Transverse colon (tissue), 4 donors: ENCODE measurements around the gene CDH7. TPM values are rescaled to one million over a fixed set of nuclear protein-coding genes. Genes with fewer than 3 reads are reported as not detected.
A peak's percentile ranks its signal among the peaks of the same experiment; 100 is the strongest.

ENCODE experiments used
- DNase-seq: peaks from one replicate; pipeline ENCODE4 v3.0.0-alpha.2; 2019
- H3K27ac ChIP-seq, 4 donors: fragments of 200-600 bp; sonication (generic); 2 replicates each; pipeline ENCODE4 v1.5.1; 2016 to 2018; ENCODE audit warnings: inconsistent platforms in 4 of 4
- H3K27me3 ChIP-seq: fragments of 200-600 bp; sonication (generic); 2 replicates; pipeline ENCODE4 v1.5.1; 2017; ENCODE audit warnings: inconsistent platforms
- H3K36me3 ChIP-seq, 4 donors: fragments of 200-600 bp; sonication (generic); 2 replicates each; pipeline ENCODE4 v1.5.1; 2017 to 2019; ENCODE audit warnings: inconsistent platforms in 4 of 4
- H3K4me1 ChIP-seq, 4 donors: fragments of 200-600 bp; sonication (generic); 2 replicates each; pipeline ENCODE4 v1.5.1; 2017 to 2020; ENCODE audit warnings: inconsistent platforms in 4 of 4
- H3K4me3 ChIP-seq, 4 donors: fragments of 200-600 bp; sonication (generic); 1 replicate in 1 of 4; 2 replicates in 3 of 4; pipeline versions ENCODE4 v1.5.1 to v1.6.1; 2017 to 2019; ENCODE audit warnings: inconsistent platforms in 4 of 4
- H3K9me3 ChIP-seq, 2 donors: fragments of 200-600 bp; sonication (generic); 2 replicates each; pipeline ENCODE4 v1.5.1; 2017 to 2019; ENCODE audit warnings: inconsistent platforms in 2 of 2
- CTCF ChIP-seq, 5 experiments: fragments of 200-600 bp in 3 of 5; fragments of 450-650 bp in 2 of 5; sonication (generic) in 3 of 5; IDR thresholded peaks; 1 replicate in 2 of 5; 2 replicates in 3 of 5; pipeline ENCODE4 v1.5.1; 2016 to 2017; ENCODE audit warnings: antibody characterized with exemption in 5 of 5, inconsistent platforms in 3 of 5, mild to moderate bottlenecking in 2 of 5, moderate library complexity in 1 of 5
- EP300 ChIP-seq: sonication (generic); formaldehyde crosslinking; IDR thresholded peaks from one replicate; pipeline ENCODE4 v1.6.1; 2017; ENCODE audit warnings: antibody characterized with exemption, low read depth
- POLR2A ChIP-seq: fragments of 450-650 bp; IDR thresholded peaks from one replicate; pipeline ENCODE4 v1.6.1; 2016; ENCODE audit warnings: antibody characterized with exemption, mild to moderate bottlenecking, moderate library complexity
- POLR2AphosphoS5 ChIP-seq, 3 donors: sonication (generic); formaldehyde crosslinking; IDR thresholded peaks; one replicate each; pipeline ENCODE4 v1.6.1; 2016; ENCODE audit warnings: antibody characterized with exemption in 3 of 3
- WGBS, 2 donors: methylation state at CpG; one replicate each; pipeline ENCODE4 v1.1.5; 2018; ENCODE audit warnings: low coverage in 1 of 2; 5-methylcytosine and 5-hydroxymethylcytosine counted together
- in situ Hi-C, 4 donors: fragments of 200-750 bp; cut with MboI; loops; one replicate each; pipeline versions ENCODE4 v1.15.0 to v1.15.1; 2017; ENCODE audit warnings: low sequenced_read_pairs in 3 of 4, low pct_ligation_motif_present in 1 of 4, low pct_unique_long_range_greater_than_20kb in 1 of 4
- intact Hi-C: fragments of 100-400 bp; cut with DNase I; formaldehyde crosslinking; loops from one replicate; pipeline ENCODE4 v1.15.1; 2023; ENCODE audit warnings: low total_unique reads
- total RNA-seq, 4 donors: library from RNA; depleted of rRNA; stranded (reverse); fragments of >200 nt; gene quantifications; one replicate each; pipeline ENCODE4 v1.1.0, GENCODE V29; 2016

Gene CDH7
- total RNA-seq, 4 donors from 2014 or later = not detected

- in situ Hi-C loops (no loop called here), intact Hi-C loops (no loop called here)
- WGBS, 2 donors = 59 to 60% methylated on average over 3 of the region's 3 CpGs
- Histone ChIP-seq H3K9me3 (no peaks in the 10 kb centered on the region), H3K27ac (no peak overlapping the region), H3K4me1 (peaks cover 0 to 12% (median 8%) of the 10 kb centered on the region in 4 donors), H3K36me3 (no peaks in the 10 kb centered on the region), H3K4me3 (no peak overlapping the region), H3K27me3 (peaks cover 35% of the 10 kb centered on the region)
- DNase-seq = no peak
- TF ChIP-seq POLR2AphosphoS5 (IDR thresholded peaks at IDR 0.05) (no peak), EP300 (no peak), CTCF (IDR thresholded peaks at IDR 0.05) (no peak), POLR2A (no peak)
Observed at GRCh38 chr18:65746936-65747335, 3.9 kb upstream of the CDH7 start.

DNA sequence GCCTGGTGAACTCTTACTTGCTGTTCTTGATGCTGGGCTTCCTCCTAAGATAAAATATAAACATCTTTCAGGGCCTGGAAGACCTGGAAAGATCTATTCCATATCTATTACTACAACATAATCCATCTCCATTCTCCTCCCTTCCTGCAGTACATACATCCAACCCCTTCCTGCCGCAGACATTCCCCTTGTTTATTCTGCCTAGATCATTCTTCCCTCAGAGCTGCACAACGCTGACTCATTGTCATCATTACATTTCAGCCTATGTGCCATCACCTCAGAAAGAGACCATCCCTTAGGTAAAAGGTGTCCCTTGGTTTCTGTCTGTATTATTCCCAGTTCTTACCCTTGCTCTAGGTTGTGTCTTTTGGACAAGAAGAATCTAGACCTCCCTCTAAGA lies 2.5 kb upstream of the CDH7 start:
- in situ Hi-C loops = no loop called here
- Histone ChIP-seq H3K9me3 (no peaks in the 10 kb centered on the region), H3K4me1 (peaks cover 0 to 12% (median 8%) of the 10 kb centered on the region in 4 donors), H3K27ac (no peak overlapping the region), H3K4me3 (no peak overlapping the region), H3K36me3 (no peaks in the 10 kb centered on the region), H3K27me3 (peaks cover 46% of the 10 kb centered on the region)
- intact Hi-C loops = no loop called here
- no peak for DNase-seq
- no peak for TF ChIP-seq EP300
- TF ChIP-seq CTCF (IDR thresholded peaks at IDR 0.05) = no peak
- TF ChIP-seq POLR2AphosphoS5 (IDR thresholded peaks at IDR 0.05) = no peak
- no peak for TF ChIP-seq POLR2A
- WGBS, 2 donors = 53 to 73% methylated on average over 2 of the region's 2 CpGs

DNA sequence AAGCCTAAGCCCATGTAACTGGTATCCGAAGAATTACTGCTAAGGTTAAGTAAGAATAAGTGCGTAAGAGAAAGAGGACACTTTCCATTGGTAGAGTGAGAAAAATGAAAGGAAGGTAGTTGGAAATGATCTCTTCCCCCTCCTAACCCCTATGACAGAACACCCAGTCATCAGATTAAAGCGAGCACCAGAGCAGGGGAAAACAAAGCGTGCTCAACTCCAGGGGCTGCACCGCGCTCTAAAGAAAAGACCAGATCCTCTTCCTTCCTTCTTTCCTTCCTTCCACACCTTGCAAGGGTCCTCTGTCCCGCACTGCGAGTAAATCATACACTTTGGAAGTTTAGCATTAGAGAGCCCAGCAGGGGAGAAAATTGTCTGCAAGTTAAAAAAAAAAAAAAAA lies 971 bp upstream of the CDH7 start:
- peaks cover 46% of the 10 kb centered on the region for H3K27me3 ChIP-seq
- H3K4me3 ChIP-seq = no peak overlapping the region
- no peaks in the 10 kb centered on the region for H3K9me3 ChIP-seq
- no peak for DNase-seq
- intact Hi-C loops (no loop called here), in situ Hi-C loops (no loop called here)
- no peaks in the 10 kb centered on the region for H3K36me3 ChIP-seq
- no peak overlapping the region for H3K27ac ChIP-seq
- 22 to 27% methylated on average over 8 of the region's 8 CpGs for WGBS, 2 donors
- peaks cover 0 to 17% (median 8%) of the 10 kb centered on the region in 4 donors for H3K4me1 ChIP-seq
- TF ChIP-seq CTCF (IDR thresholded peaks at IDR 0.05) (no peak), POLR2A (no peak), EP300 (no peak), POLR2AphosphoS5 (IDR thresholded peaks at IDR 0.05) (no peak)

GRCh38 chr18:65751155-65752085 lies 608 bp downstream of the CDH7 start:
- in situ Hi-C loops = no loop called here
- DNase-seq = no peak
- H3K36me3 ChIP-seq = no peaks in the 10 kb centered on the region
- no peak overlapping the region for H3K27ac ChIP-seq
- H3K4me1 ChIP-seq = peaks cover 0 to 17% (median 8%) of the 10 kb centered on the region in 4 donors
- H3K27me3 ChIP-seq = peaks cover 46% of the 10 kb centered on the region
- no peak for TF ChIP-seq POLR2A
- no peak for TF ChIP-seq EP300
- no peak for TF ChIP-seq CTCF (IDR thresholded peaks at IDR 0.05)
- no peak for TF ChIP-seq POLR2AphosphoS5 (IDR thresholded peaks at IDR 0.05)
- H3K9me3 ChIP-seq = no peaks in the 10 kb centered on the region
- 21 to 38% methylated on average over 10 to 36 of the region's 42 CpGs for WGBS, 2 donors
- intact Hi-C loops = no loop called here
- H3K4me3 ChIP-seq = peak overlapping the region in 3 of 4 donors; percentile 9 to 50 (median 23)
